ENCODE results near the gene LSM7.

The LSM7 gene

DNA sequence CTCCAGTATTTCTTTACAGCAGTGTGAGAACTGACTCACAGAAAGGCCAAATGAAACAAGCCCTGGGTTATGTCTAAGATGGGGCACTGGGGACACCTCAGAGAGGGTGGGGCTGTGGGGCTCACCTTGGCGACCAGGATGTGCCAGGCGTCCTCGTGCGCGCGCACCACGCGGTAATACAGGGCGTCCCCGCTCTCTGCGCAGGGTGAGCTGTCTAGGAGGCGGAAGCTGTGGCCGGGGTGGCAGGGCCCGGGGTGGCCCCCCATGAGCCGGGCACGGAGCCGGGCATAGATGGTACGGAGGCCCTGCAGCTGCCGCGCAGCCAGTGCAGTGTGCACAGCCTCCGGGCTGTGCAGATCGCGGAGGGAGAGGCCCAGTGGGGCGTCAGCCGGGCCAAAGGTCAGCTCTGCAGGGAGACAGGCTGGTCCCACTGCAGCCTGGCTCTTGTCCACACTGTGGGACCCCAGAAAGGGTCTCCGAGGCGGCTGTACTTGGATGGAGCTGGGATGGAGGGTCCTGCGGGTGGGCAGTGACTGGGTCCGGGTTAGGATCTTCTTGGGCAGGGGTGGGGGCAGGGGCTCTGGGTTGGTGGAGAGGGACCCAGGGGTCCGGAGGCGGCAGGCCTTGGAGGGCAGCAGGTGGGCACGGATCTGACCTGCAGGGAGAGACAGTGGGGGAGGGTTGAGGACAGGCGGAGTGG, 49.8 kb downstream of the LSM7 start:
- DNase-seq (ENCODE audit: low read depth in 2 of 2): no peak

DNA sequence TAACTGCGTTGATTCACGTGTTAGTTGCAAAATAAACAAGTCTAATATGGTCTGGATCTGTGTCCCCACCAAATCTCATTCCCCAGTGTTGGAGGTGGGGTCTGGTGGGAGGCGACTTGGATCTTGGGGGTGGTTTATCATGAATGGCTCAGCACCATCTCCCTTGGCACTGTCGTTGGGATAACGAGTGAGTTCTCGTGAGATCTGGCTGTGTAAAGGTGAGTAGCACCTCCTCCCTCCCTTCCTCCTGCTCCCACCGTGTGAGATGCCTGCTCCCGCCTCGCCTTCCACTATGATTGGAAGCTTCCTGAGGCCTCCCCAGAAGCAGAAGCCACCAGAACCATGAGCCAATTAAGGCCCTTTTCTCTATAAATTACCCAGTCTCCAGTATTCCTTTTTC, 51.2 kb downstream of the LSM7 start:
- no peak for DNase-seq (ENCODE audit: low read depth in 2 of 2)

DNA sequence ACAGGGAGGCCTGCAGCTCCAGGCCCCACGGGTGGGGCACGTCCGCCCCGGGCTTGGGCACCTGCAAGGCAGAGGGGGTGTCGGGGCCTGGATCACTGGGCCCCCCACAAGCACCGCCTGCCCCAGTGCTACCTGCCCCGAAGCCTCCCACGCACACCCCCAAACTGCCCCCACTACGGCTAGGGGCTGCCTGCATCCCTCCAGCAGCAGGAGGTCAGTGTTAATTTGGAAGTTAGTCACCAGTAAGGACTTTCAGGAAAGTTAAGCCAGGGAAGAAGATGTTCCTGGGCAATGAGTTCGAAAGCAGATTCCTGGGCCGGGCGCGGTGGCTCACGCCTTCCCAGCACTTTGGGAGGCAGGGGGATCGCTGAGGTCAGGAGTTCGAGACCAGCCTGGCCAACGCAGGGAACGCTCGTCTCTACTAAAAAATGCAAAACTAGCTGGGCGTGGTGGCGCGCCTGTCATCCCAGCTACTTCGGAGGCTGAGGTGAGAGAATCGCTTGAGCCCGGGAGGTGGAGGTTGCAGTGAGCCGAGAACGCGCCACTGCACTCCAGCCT, 51.9 kb downstream of the LSM7 start:
- no peak for DNase-seq (ENCODE audit: low read depth in 2 of 2)

DNA sequence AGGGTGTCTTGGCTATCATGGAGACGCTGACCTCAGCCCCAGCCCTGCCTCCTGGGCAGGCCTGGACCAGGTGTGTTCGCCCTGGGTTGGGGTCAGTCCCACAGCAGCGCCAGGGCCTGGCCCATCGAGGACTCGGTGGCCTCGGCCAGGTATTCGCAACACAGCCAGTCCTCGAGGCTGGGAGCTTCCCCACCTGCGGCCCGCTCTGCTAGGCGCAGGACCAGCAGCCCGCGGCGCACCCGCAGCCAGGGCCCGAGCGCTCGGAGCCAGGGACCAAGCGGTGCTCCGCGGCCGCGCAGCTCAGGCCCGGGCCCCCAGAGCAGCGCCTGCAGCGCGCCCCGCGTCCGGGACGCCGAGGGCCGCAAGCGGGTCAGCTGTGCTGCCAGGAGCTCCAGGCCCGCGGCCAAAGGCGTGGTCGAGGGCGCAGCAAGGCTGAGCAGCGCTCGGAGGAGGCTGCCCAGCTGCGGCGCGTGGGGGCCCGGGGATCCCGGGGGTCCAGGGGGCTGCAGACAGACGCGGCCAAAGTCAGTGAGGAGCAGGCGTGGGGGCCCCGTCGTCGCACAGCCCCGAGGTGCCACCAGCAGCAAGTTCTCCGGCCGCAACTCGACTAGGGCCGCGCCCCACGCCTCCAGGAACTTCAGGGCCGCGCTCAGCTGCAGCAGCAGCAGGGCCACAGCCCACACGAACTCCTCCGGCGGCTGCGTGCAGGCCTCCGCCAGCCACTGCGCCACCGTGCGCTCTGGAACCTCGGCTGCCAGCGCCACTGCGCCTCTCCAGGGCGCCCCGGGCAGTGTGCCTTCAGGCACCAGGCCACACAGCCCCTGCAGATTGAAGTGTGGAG, 52.6 kb downstream of the LSM7 start:
- DNase-seq (ENCODE audit: low read depth in 2 of 2): no peak

DNA sequence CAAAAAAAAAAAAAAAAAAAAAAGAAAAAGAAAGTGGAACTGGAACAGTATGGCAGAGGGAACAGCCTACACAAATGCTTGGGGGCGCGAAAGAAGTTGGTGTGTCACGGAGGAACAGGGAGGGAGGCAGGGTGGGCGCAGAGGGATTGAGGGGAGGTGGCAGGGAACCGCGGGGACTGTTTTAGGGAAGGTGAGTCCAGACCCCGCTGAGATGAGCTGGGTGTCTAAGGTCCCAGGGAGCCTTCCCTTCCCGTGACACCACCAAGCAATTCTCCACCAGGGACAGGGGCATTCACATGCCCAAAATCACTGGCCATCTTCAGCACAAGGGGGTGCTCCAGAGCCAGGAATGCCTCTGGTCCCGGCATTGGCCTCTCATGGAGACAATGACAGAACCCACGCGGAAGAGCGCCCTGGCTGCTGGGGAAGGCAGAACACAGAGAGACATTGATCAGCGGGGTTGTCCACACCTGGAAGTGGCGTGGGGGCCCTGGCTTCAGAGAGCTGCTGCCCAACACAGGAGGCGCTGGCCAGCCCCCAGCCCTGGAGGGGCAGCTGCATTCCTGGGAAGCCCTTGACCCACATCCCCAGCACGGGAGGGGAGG, 53.4 kb downstream of the LSM7 start:
- DNase-seq (ENCODE audit: low read depth in 2 of 2): no peak

DNA sequence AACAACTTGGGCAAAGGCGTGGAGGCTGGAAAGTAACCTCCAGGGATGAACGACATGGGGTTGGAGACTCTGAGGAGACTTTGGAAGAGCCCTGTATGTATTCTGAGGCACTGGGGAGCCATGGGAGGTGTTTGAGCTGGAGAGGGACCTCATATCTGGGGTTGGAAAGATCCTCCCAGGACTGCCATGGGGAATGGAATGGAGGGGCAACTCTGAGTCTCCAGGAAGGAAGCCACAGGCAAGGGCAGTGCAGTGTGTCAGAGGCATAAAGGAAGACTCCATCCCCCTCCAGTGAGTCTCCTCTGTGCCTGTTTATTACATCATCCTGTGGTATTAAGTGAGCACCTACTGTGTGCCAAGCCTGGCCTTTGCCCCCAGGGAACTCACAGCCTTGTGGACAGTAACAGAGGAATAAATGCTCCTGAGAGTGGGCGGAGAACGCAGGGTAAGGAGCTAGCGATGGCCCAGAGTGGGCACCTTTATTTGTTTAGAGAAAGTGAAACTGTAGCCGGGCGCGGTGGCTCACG, 54.1 kb downstream of the LSM7 start:
- DNase-seq (ENCODE audit: low read depth in 2 of 2): no peak

DNA sequence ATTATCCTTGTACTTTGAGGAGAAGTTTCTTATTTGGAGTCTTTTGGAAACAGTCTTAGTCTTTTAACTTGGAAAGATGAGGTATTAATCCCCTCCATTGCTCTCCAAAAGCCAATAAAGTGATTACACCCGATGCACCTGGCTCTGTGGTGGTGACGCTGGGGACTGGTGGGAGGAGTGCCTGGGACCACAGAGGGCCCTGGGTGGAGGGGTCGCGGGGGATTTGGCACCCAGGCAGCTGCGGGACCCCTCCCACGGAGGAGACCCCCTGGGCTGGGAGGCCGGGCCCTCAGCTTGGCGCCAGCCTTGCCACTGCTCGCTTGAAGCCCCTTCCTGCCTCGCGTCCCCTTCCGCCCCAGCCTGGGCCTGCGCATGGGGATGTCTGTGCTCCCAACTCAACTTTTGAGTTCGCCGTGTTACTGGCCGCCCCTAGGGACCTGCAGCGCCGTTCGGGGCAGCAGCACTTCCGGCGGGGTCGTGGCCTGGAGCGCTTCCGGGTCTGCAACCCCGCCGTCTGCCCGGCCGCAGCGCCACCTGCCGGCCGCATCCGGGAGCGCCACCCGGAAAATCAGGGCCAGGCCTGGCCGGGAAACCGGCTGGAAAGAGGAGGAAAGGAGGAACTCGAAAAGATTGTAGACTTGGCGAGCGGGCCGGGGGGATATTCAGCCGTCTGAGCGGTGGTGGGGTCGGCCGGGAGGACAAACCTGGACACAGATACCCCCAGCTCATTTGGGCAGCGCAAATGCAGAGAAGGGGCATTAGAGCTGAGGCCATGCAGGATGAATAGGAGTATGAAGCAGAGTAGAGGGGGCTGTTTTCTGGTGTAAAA, 54.8 kb downstream of the LSM7 start:
- peak in 1 of 2 donors; percentile 57 for DNase-seq (ENCODE audit: low read depth in 2 of 2)

All from activated CD8-positive, alpha-beta memory T cell treated with anti-CD3 and anti-CD28 coated beads for 4 hours (primary cell).